GM20431 (cell line): ENCODE data around the gene SKIC2.

Source experiments
- in situ Hi-C: fragments of 300-500 bp; cut with MseI, MboI; formaldehyde crosslinking; loops from one replicate; pipeline ENCODE4 v1.15.0; 2020; ENCODE audit warnings: low sequenced_read_pairs; ENCODE audit not compliant: unreplicated experiment

The SKIC2 gene

GRCh38 chr6:31945154-31945506, 13.8 kb upstream of the SKIC2 start:
- in situ Hi-C loops = no loop called here

GRCh38 chr6:31945507-31946369, 13.2 kb upstream of the SKIC2 start, which contains the start of gene CFB:
TSS of gene CFB (plus strand) at chr6:31946095. CDS start at chr6:31946222, 127 bp downstream.
- in situ Hi-C loops = no loop called here

- in situ Hi-C loops = no loop called here
Observed at GRCh38 chr6:31946370-31946885, 12.5 kb upstream of the SKIC2 start.

GRCh38 chr6:31947070-31947675, 11.8 kb upstream of the SKIC2 start:
- in situ Hi-C loops = no loop called here

- in situ Hi-C loops = no loop called here
Observed at GRCh38 chr6:31947864-31948263, 11.1 kb upstream of the SKIC2 start.

- in situ Hi-C loops = no loop called here
Observed at GRCh38 chr6:31948306-31948705, 10.7 kb upstream of the SKIC2 start.

GRCh38 chr6:31948753-31949413, 10.1 kb upstream of the SKIC2 start:
- in situ Hi-C loops = no loop called here

GRCh38 chr6:31949926-31950548, 8.9 kb upstream of the SKIC2 start:
- in situ Hi-C loops = no loop called here

GRCh38 chr6:31952140-31952805, 6.7 kb upstream of the SKIC2 start:
- in situ Hi-C loops = no loop called here

- in situ Hi-C loops = no loop called here
Observed at GRCh38 chr6:31952890-31953289, 6.1 kb upstream of the SKIC2 start.

- in situ Hi-C loops = no loop called here
Observed at GRCh38 chr6:31954511-31954910, 4.5 kb upstream of the SKIC2 start.

- in situ Hi-C loops = no loop called here
Observed at GRCh38 chr6:31956796-31957195, 2.2 kb upstream of the SKIC2 start.

- in situ Hi-C loops = no loop called here
Observed at GRCh38 chr6:31958412-31958740, 599 bp upstream of the SKIC2 start.

GRCh38 chr6:31961616-31962015, 2.6 kb downstream of the SKIC2 start:
- in situ Hi-C loops = no loop called here

GRCh38 chr6:31963921-31964320, 4.9 kb downstream of the SKIC2 start:
- in situ Hi-C loops = no loop called here

- in situ Hi-C loops = no loop called here
Observed at GRCh38 chr6:31965700-31966099, 6.7 kb downstream of the SKIC2 start.

GRCh38 chr6:31966506-31966905, 7.5 kb downstream of the SKIC2 start:
- in situ Hi-C loops = no loop called here

GRCh38 chr6:31966997-31967925, 8.3 kb downstream of the SKIC2 start:
- in situ Hi-C loops = no loop called here

- in situ Hi-C loops = no loop called here
Observed at GRCh38 chr6:31967926-31968320, 8.9 kb downstream of the SKIC2 start.
